IMR-90 (cell line): ENCODE results near the gene MTPN. TPM values are rescaled to one million over a fixed set of nuclear protein-coding genes. Genes with fewer than 3 reads are reported as not detected.
A peak's percentile ranks its signal among the peaks of the same experiment; 100 is the strongest.

Experiments used
- ATAC-seq: fragments of 200-7000 bp; cut with Tn5 transposase; 2 replicates; pipeline ENCODE4 v1.9.1; 2020; ENCODE audit warnings: low read depth, mild to moderate bottlenecking, moderate library complexity
- BruUV-seq: library from RNA; stranded (reverse); fragments of 400-500 nt; replicated peaks from 2 replicates; lab custom pipeline; 2021; lab: Mats Ljungman, UMichigan
- CTCF ChIA-PET: fragments of 300-600 bp; formaldehyde crosslinking; extraction: SDS; loops from one replicate; lab custom pipeline; 2021; ENCODE audit warnings: antibody characterized with exemption; lab: Yijun Ruan, JAX
- POLR2A ChIA-PET: fragments of 300-600 bp; sonication (Branson Sonifier 250); formaldehyde crosslinking; loops from one replicate; lab custom pipeline; 2022; ENCODE audit warnings: antibody characterized with exemption; ENCODE audit not compliant: unreplicated experiment; lab: Charles Lee
- DNase-seq: peaks from one replicate; pipeline ENCODE4 v3.0.0; 2013
- H2AFZ ChIP-seq: replicated peaks from 2 replicates; pipeline ENCODE3; 2013; ENCODE audit warnings: low read length, mild to moderate bottlenecking; ENCODE audit not compliant: poor library complexity
- H2AK5ac ChIP-seq: 2 replicates; pipeline ENCODE4 v1.6.1; 2013; ENCODE audit warnings: low read depth, low read length, inconsistent platforms
- H2AK9ac ChIP-seq: replicated peaks from 2 replicates; pipeline ENCODE3; 2013; ENCODE audit warnings: mild to moderate bottlenecking, low read depth, low read length, moderate library complexity; ENCODE audit not compliant: poor library complexity
- H2BK120ac ChIP-seq: 2 replicates; pipeline ENCODE4 v1.6.1; 2013; ENCODE audit warnings: low read depth, low read length, inconsistent platforms
- H2BK15ac ChIP-seq: 3 replicates; pipeline ENCODE4 v1.6.1; 2013; ENCODE audit warnings: low read depth, low read length, inconsistent platforms
- H2BK20ac ChIP-seq: 2 replicates; pipeline ENCODE4 v1.6.1; 2013; ENCODE audit warnings: low read depth, mild to moderate bottlenecking, inconsistent platforms, low read length, moderate library complexity
- H2BK5ac ChIP-seq: 2 replicates; pipeline ENCODE4 v1.6.1; 2013; ENCODE audit warnings: mild to moderate bottlenecking, low read depth, low read length, inconsistent platforms; ENCODE audit not compliant: poor library complexity, severe bottlenecking
- H3K14ac ChIP-seq: replicated peaks from 2 replicates; pipeline ENCODE4 v1.6.1; 2013; ENCODE audit warnings: low read depth, low read length, inconsistent platforms
- H3K18ac ChIP-seq: 2 replicates; pipeline ENCODE4 v1.6.1; 2013; ENCODE audit warnings: low read depth, low read length, control low read depth
- H3K23ac ChIP-seq: 2 replicates; pipeline ENCODE4 v1.6.1; 2013; ENCODE audit warnings: low read depth, low read length, inconsistent platforms
- H3K27ac ChIP-seq: 2 replicates; pipeline ENCODE4 v1.5.1; 2013; ENCODE audit warnings: mild to moderate bottlenecking, control low read depth, low read length; ENCODE audit not compliant: insufficient read depth
- H3K27me3 ChIP-seq: 2 replicates; pipeline ENCODE4 v1.6.1; 2013; ENCODE audit warnings: low read length; ENCODE audit not compliant: control insufficient read depth, insufficient read depth
- H3K36me3 ChIP-seq: 2 replicates; pipeline ENCODE4 v1.6.1; 2013; ENCODE audit warnings: low read length, mixed read lengths; ENCODE audit not compliant: control insufficient read depth, insufficient read depth
- H3K4ac ChIP-seq: 2 replicates; pipeline ENCODE4 v1.6.1; 2013; ENCODE audit warnings: low read depth, low read length, inconsistent platforms
- H3K4me1 ChIP-seq: 2 replicates; pipeline ENCODE4 v1.6.1; 2013; ENCODE audit warnings: low read length, mixed read lengths; ENCODE audit not compliant: control insufficient read depth, insufficient read depth
- H3K4me2 ChIP-seq: 2 replicates; pipeline ENCODE4 v1.6.1; 2013; ENCODE audit warnings: low read depth, mild to moderate bottlenecking, control low read depth, low read length, moderate library complexity
- H3K4me3 ChIP-seq: 2 replicates; pipeline ENCODE4 v1.5.1; 2013; ENCODE audit warnings: low read depth, mild to moderate bottlenecking, control low read depth, low read length, moderate library complexity; ENCODE audit not compliant: insufficient read depth
- H3K56ac ChIP-seq: 2 replicates; pipeline ENCODE4 v1.6.1; 2013; ENCODE audit warnings: low read length, inconsistent platforms; ENCODE audit not compliant: insufficient read depth; ENCODE audit errors: extremely low read depth
- H3K79me1 ChIP-seq, 2 experiments: 2 replicates each; pipeline ENCODE4 v1.6.1; 2013; ENCODE audit warnings: low read length in 2 of 2, inconsistent platforms in 1 of 2, low read depth in 1 of 2
- H3K9ac ChIP-seq: 2 replicates; pipeline ENCODE4 v1.6.1; 2013; ENCODE audit warnings: low read depth, low read length, control low read depth
- H3K9me1 ChIP-seq: 2 replicates; pipeline ENCODE4 v1.6.1; 2013; ENCODE audit warnings: low read length, inconsistent platforms; ENCODE audit not compliant: insufficient read depth
- H3K9me3 ChIP-seq: 2 replicates; pipeline ENCODE4 v1.6.1; 2013; ENCODE audit warnings: low read length; ENCODE audit not compliant: control insufficient read depth, insufficient read depth
- H4K20me1 ChIP-seq: 2 replicates; pipeline ENCODE4 v1.6.1; 2013; ENCODE audit warnings: low read length, inconsistent platforms; ENCODE audit not compliant: insufficient read depth
- H4K5ac ChIP-seq: 2 replicates; pipeline ENCODE4 v1.6.1; 2013; ENCODE audit warnings: mild to moderate bottlenecking, low read depth, low read length, control low read depth
- H4K8ac ChIP-seq, 2 experiments: 2 replicates each; pipeline ENCODE4 v1.6.1; 2013; ENCODE audit warnings: low read depth in 2 of 2, low read length in 2 of 2, control low read depth in 1 of 2, inconsistent platforms in 1 of 2
- H4K91ac ChIP-seq: 2 replicates; pipeline ENCODE4 v1.6.1; 2013; ENCODE audit warnings: low read depth, low read length, inconsistent platforms; ENCODE audit not compliant: insufficient read depth
- BHLHE40 ChIP-seq: fragments of 150-350 bp; IDR thresholded peaks from 2 replicates; pipeline ENCODE4 v1.6.1; 2016; ENCODE audit warnings: mild to moderate bottlenecking, low read depth, low read length
- CEBPB ChIP-seq: IDR thresholded peaks from 2 replicates; pipeline ENCODE4 v1.6.1; 2012; ENCODE audit warnings: low read depth, low read length, improper control_type of control experiment
- CHD1 ChIP-seq: IDR thresholded peaks from 2 replicates; pipeline ENCODE4 v1.6.1; 2012; ENCODE audit warnings: low read depth, low read length, improper control_type of control experiment
- RCOR1 ChIP-seq: IDR thresholded peaks from 2 replicates; pipeline ENCODE4 v1.6.1; 2012; ENCODE audit warnings: mild to moderate bottlenecking, low read length, improper control_type of control experiment; ENCODE audit not compliant: insufficient replicate concordance
- WGBS, 2 experiments: methylation state at CpG; one replicate each; pipeline versions ENCODE4 v1.1.5 to v1.1.7; 2013; ENCODE audit warnings: missing lambda C conversion rate in 2 of 2; ENCODE audit not compliant: insufficient read length in 1 of 2; ENCODE audit errors: extremely low coverage in 2 of 2; 5-methylcytosine and 5-hydroxymethylcytosine counted together
- dilution Hi-C: fragments of 300-500 bp; cut with HindIII; formaldehyde crosslinking; loops from one replicate; pipeline ENCODE4 v1.14.3; 2018; ENCODE audit warnings: low sequenced_read_pairs; ENCODE audit not compliant: unreplicated experiment
- in situ Hi-C: fragments of 300-500 bp; cut with MboI; formaldehyde crosslinking; loops from 3 replicates; pipeline ENCODE4 v1.14.3; 2019; ENCODE audit warnings: low sequenced_read_pairs, inconsistent platforms, mixed read lengths
- intact Hi-C: fragments of 100-400 bp; cut with micrococcal nuclease; formaldehyde crosslinking; loops from 2 replicates; pipeline ENCODE4 v1.10.0; 2022
- polyA plus RNA-seq, 3 experiments: library from polyadenylated mRNA; depleted of rRNA; stranded (reverse); fragments of >200 nt; gene quantifications; 2 replicates each; pipeline ENCODE4 v1.2.3, GENCODE V29; 2012; ENCODE audit warnings: low replicate concordance in 1 of 3
- total RNA-seq: library from RNA; depleted of rRNA; stranded (reverse); fragments of >200 nt; gene quantifications from 2 replicates; pipeline ENCODE4 v1.2.3, GENCODE V29; 2012

MTPN gene
- total and polyA plus RNA-seq, 2 of the 4 experiments (the other 2 are of a cell fraction) = 58.8 to 94.4 TPM

GRCh38 chr7:135977742-135978066, 545 bp upstream of the MTPN start:
- Histone ChIP-seq H3K9me1 (no peaks in the 10 kb centered on the region), H4K5ac (peak overlapping the region; percentile 87), H2AFZ (peak overlapping the region; percentile 97), H3K27me3 (no peaks in the 10 kb centered on the region), H2AK5ac (no peak overlapping the region), H4K8ac (peak overlapping the region; percentile 83 to 96), H3K23ac (no peak overlapping the region; the same call in 1 of the 2 replicates), H3K14ac (peak overlapping the region; percentile 64; the same call in 1 of the 2 replicates), H3K36me3 (peaks cover 2% of the 10 kb centered on the region; the same call in 1 of the 2 replicates), H3K4me1 (peaks cover 2% of the 10 kb centered on the region; the same call in 1 of the 2 replicates), H3K4ac (peak overlapping the region; percentile 67; the same call in 1 of the 2 replicates), H3K4me3 (peak overlapping the region; percentile 88; the same call in 1 of the 2 replicates), H2BK5ac (peak overlapping the region; percentile 9), H4K91ac (peak overlapping the region; percentile 50; the same call in 1 of the 2 replicates), H2BK120ac (peak overlapping the region; percentile 53; the same call in 1 of the 2 replicates), H3K9ac (no peak overlapping the region), H2BK20ac (no peak overlapping the region), H3K4me2 (peak overlapping the region; percentile 73), H3K27ac (no peak overlapping the region), H2BK15ac (no peak overlapping the region), H3K79me1 (peaks cover 0 to 22% of the 10 kb centered on the region in 2 experiments; a peak in 2 of 4 replicates), H2AK9ac (no peak overlapping the region), H3K9me3 (no peaks in the 10 kb centered on the region), H3K56ac (no peak overlapping the region), H4K20me1 (peaks cover 26% of the 10 kb centered on the region; the same call in 1 of the 2 replicates), H3K18ac (peak overlapping the region; percentile 13; the same call in 1 of the 2 replicates)
- WGBS, 2 experiments = no CpG with 5 or more reads among the region's 6 CpGs
- DNase-seq (no peak), ATAC-seq (no peak)
- dilution Hi-C loops = no loop called here
- ChIA-PET POLR2A (no interaction called here), CTCF (interaction anchor here (0.6 kb wide), 1 partner anchor 313 kb away, joined by 4 read pairs; no protein-coding TSS in a partner anchor)
- TF ChIP-seq CEBPB (no peak), BHLHE40 (no peak), CHD1 (no peak), RCOR1 (no peak)
- BruUV-seq = no TSS peak
- in situ Hi-C loops = no loop called here
- intact Hi-C loops = loop anchor here (10.0 kb wide), 1 partner anchor 303 kb away; no protein-coding TSS in a partner anchor
